K562 (cell line): ENCODE results near the gene NRM. TPM values are rescaled to one million over a fixed set of nuclear protein-coding genes. Genes with fewer than 3 reads are reported as not detected.

Experiments used
- ATAC-seq: fragments of 200-7000 bp; cut with Tn5 transposase; 3 replicates; pipeline ENCODE4 v1.9.1; 2020; ENCODE audit warnings: moderate library complexity
- BruUV-seq: library from RNA; stranded (reverse); fragments of 400-500 nt; replicated peaks from 2 replicates; lab custom pipeline; 2021; lab: Mats Ljungman, UMichigan
- CTCF ChIA-PET: fragments of 300-600 bp; formaldehyde crosslinking; extraction: SDS; loops from one replicate; lab custom pipeline; 2021; ENCODE audit warnings: low intra/inter-chr PET ratio; lab: Yijun Ruan, JAX
- POLR2A ChIA-PET: fragments of 300-600, 350-650 bp; sonication (Branson Sonifier 250); formaldehyde crosslinking; extraction: SDS; loops from one replicate; lab custom pipeline; 2021; ENCODE audit warnings: antibody characterized with exemption, inconsistent platforms; lab: Yijun Ruan, JAX
- DNase-seq, 4 experiments: peaks; one replicate each; pipeline versions ENCODE4 v3.0.0 to v3.0.0-alpha.2; 2011 to 2018; ENCODE audit warnings: low spot score in 3 of 4, mixed read lengths in 3 of 4; ENCODE audit errors: extremely low read depth in 1 of 4
- FAIRE-seq: peaks from 2 replicates; lab custom pipeline; 2011; peaks lifted over from hg19 to GRCh38; lab: Jason Lieb, UNC
- H2AFZ ChIP-seq: 2 replicates; pipeline ENCODE4 v1.6.0; 2011; ENCODE audit warnings: low read depth, low read length, control low read depth, inconsistent platforms
- H3K27ac ChIP-seq: fragments of 200-600 bp; 3 replicates; pipeline ENCODE4 v1.8.0; 2011; ENCODE audit warnings: low read depth, mild to moderate bottlenecking, control low read depth, inconsistent platforms, low read length, moderate library complexity, mixed read lengths; ENCODE audit errors: extremely low read depth
- H3K27me3 ChIP-seq, 2 experiments: fragments of 300-600 bp in 1 of 2; 2 replicates in 1 of 2; 3 replicates in 1 of 2; pipeline versions ENCODE4 v1.6.0 to v1.8.0; 2011; ENCODE audit warnings: inconsistent platforms in 2 of 2, low read length in 2 of 2, mild to moderate bottlenecking in 1 of 2, mixed read lengths in 1 of 2, moderate library complexity in 1 of 2; ENCODE audit not compliant: control insufficient read depth in 2 of 2, insufficient read depth in 2 of 2
- H3K36me3 ChIP-seq: fragments of 300-600 bp; 3 replicates; pipeline ENCODE4 v1.8.0; 2011; ENCODE audit warnings: mild to moderate bottlenecking, low read length, inconsistent platforms; ENCODE audit not compliant: control insufficient read depth, insufficient read depth
- H3K4me1 ChIP-seq, 2 experiments: fragments of 200-600 bp in 1 of 2; replicated peaks in 1 of 2; 2 replicates in 1 of 2; 3 replicates in 1 of 2; pipeline versions ENCODE4 v1.5.1 to v1.8.0; 2011; ENCODE audit warnings: inconsistent platforms in 2 of 2, low read length in 2 of 2, mild to moderate bottlenecking in 1 of 2, mixed read lengths in 1 of 2, moderate library complexity in 1 of 2; ENCODE audit not compliant: control insufficient read depth in 2 of 2, insufficient read depth in 2 of 2
- H3K4me2 ChIP-seq: 2 replicates; pipeline ENCODE4 v1.6.1; 2011; ENCODE audit warnings: low read length, control low read depth, inconsistent platforms, mixed read lengths; ENCODE audit not compliant: insufficient read depth
- H3K4me3 ChIP-seq: fragments of 200-600 bp; sonication (generic), shearing (Covaris generic); 2 replicates; pipeline ENCODE4 v1.5.1; 2016; ENCODE audit warnings: control low read depth, inconsistent platforms
- H3K79me2 ChIP-seq: fragments of 200-600 bp; 3 replicates; pipeline ENCODE4 v1.8.0; 2011; ENCODE audit warnings: low read length, inconsistent platforms; ENCODE audit not compliant: control insufficient read depth, insufficient read depth
- H3K9ac ChIP-seq, 2 experiments: 2 replicates each; pipeline versions ENCODE4 v1.6.0 to v1.6.1; 2011; ENCODE audit warnings: low read depth in 2 of 2, low read length in 2 of 2, control low read depth in 1 of 2, inconsistent platforms in 1 of 2, mild to moderate bottlenecking in 1 of 2, mixed read lengths in 1 of 2; ENCODE audit not compliant: insufficient read depth in 1 of 2
- H3K9me1 ChIP-seq: one replicate; pipeline ENCODE4 v1.6.0; 2011; ENCODE audit warnings: inconsistent platforms, mild to moderate bottlenecking, low read length, moderate library complexity; ENCODE audit not compliant: control insufficient read depth, insufficient read depth
- H3K9me3 ChIP-seq: replicated peaks from 2 replicates; pipeline ENCODE4 v1.5.1; 2011; ENCODE audit warnings: low read depth, low read length, inconsistent platforms; ENCODE audit not compliant: control insufficient read depth, insufficient read depth
- H4K20me1 ChIP-seq: replicated peaks from 2 replicates; pipeline ENCODE4 v1.6.1; 2011; ENCODE audit warnings: low read length, inconsistent platforms, mixed read lengths; ENCODE audit not compliant: control insufficient read depth, insufficient read depth
- COPS2 ChIP-seq: fragments of 450-650 bp; conservative IDR thresholded peaks from 2 replicates; pipeline ENCODE4 v1.6.1; 2016; ENCODE audit warnings: mild to moderate bottlenecking, moderate library complexity
- HNRNPUL1 ChIP-seq: fragments of 200-400 bp; formaldehyde crosslinking; IDR thresholded peaks from 2 replicates; pipeline ENCODE4 v1.6.1; 2017; ENCODE audit warnings: low read length
- HOXB6 ChIP-seq: fragments of 250-450 bp; sonication (Bioruptor Pico); IDR thresholded peaks from 2 replicates; pipeline ENCODE4 v1.5.1; 2022; ENCODE audit warnings: mild to moderate bottlenecking, borderline replicate concordance
- LARP7 ChIP-seq: fragments of 450-650 bp; IDR thresholded peaks from 2 replicates; pipeline ENCODE4 v1.6.1; 2016
- LEF1 ChIP-seq: fragments of 450-650 bp; IDR thresholded peaks from 2 replicates; pipeline ENCODE4 v1.6.1; 2016; ENCODE audit warnings: mild to moderate bottlenecking
- MCM2 ChIP-seq: fragments of 450-650 bp; IDR thresholded peaks from 2 replicates; pipeline ENCODE4 v1.6.1; 2017; ENCODE audit warnings: low read depth, mild to moderate bottlenecking
- NEUROD1 ChIP-seq: fragments of 150-350 bp; IDR thresholded peaks from 2 replicates; pipeline ENCODE4 v1.6.1; 2014; ENCODE audit warnings: borderline replicate concordance, low read length, low read depth; ENCODE audit not compliant: partially characterized antibody
- POLR2AphosphoS5 ChIP-seq: IDR thresholded peaks from 2 replicates; pipeline ENCODE4 v1.6.1; 2011; ENCODE audit warnings: mild to moderate bottlenecking, low read depth, low read length, moderate library complexity; ENCODE audit not compliant: control insufficient read depth, insufficient read depth
- SMAD3 ChIP-seq: fragments of 450-650 bp; formaldehyde crosslinking; conservative IDR thresholded peaks from 2 replicates; pipeline ENCODE4 v1.4.0; 2020; ENCODE audit warnings: mild to moderate bottlenecking
- ZNF589 ChIP-seq: fragments of 200-800 bp; sonication (Bioruptor generic); IDR thresholded peaks from 2 replicates; pipeline ENCODE4 v1.6.1; 2016; ENCODE audit warnings: low read depth, missing genetic modification characterization, missing compliant biosample characterization
- ZNF699 ChIP-seq: fragments of 250-450 bp; sonication (Bioruptor Pico); IDR thresholded peaks from 2 replicates; pipeline ENCODE4 v1.8.0; 2021; ENCODE audit warnings: mild to moderate bottlenecking, moderate library complexity; ENCODE audit not compliant: insufficient replicate concordance
- WGBS: fragments of 100-300 bp; shearing (Covaris generic); methylation state at CpG from one replicate; pipeline ENCODE4 v1.1.6; 2016; ENCODE audit warnings: low coverage, mixed read lengths; ENCODE audit not compliant: insufficient coverage; ENCODE audit errors: missing lambda C conversion rate; 5-methylcytosine and 5-hydroxymethylcytosine counted together
- in situ Hi-C: fragments of 300-500 bp; cut with MboI; formaldehyde crosslinking; loops from 4 replicates; pipeline ENCODE4 v1.15.0; 2018; ENCODE audit warnings: inconsistent platforms, mixed read lengths
- intact Hi-C: fragments of 100-400 bp; cut with micrococcal nuclease; formaldehyde crosslinking; loops from 2 replicates; pipeline ENCODE4 v1.14.2; 2022
- polyA plus RNA-seq, 8 experiments: library from polyadenylated mRNA; depleted of rRNA in 4 of 8; stranded (reverse) in 5 of 8; unstranded in 3 of 8; fragments of >200 nt; fragmentation: Nextera tagmentation in 2 of 8; fragmentation: Illumina TruSeq in 1 of 8; extraction: Ambion mirVana in 2 of 8; extraction: Trizol in 1 of 8; gene quantifications; 2 replicates each; pipeline versions ENCODE4 v1.2.1 to v1.2.3, GENCODE V29; 2011 to 2014; ENCODE audit warnings: inconsistent platforms in 1 of 8, missing spikeins in 1 of 8
- total RNA-seq, 7 experiments: library from RNA; depleted of rRNA in 6 of 7; stranded (reverse); fragments of >200 nt in 6 of 7; fragmentation: Illumina TruSeq in 2 of 7; extraction: Trizol in 2 of 7; gene quantifications; 2 replicates each; pipeline versions ENCODE4 v1.2.1 to v1.2.3, GENCODE V29; 2011 to 2021; ENCODE audit warnings: low replicate concordance in 1 of 7
- TF ChIP-seq, protein P1 (sequence below): sonication (generic); formaldehyde crosslinking; IDR thresholded peaks from 2 replicates; pipeline ENCODE4 v1.8.0; 2022; ENCODE audit warnings: mild to moderate bottlenecking, missing genetic modification reagents
- TF ChIP-seq, protein P2 (sequence below): fragments of 250-450 bp; sonication (Bioruptor Pico); IDR thresholded peaks from 2 replicates; pipeline ENCODE4 v1.8.0; 2022; ENCODE audit warnings: inconsistent platforms, mild to moderate bottlenecking, moderate library complexity, borderline replicate concordance

NRM gene
- total and polyA plus RNA-seq, 9 of the 15 experiments (the other 6 are each of a cell fraction or from before 2014, with no cell fraction given): 9.7 to 58.2 (median 18.1) TPM

DNA sequence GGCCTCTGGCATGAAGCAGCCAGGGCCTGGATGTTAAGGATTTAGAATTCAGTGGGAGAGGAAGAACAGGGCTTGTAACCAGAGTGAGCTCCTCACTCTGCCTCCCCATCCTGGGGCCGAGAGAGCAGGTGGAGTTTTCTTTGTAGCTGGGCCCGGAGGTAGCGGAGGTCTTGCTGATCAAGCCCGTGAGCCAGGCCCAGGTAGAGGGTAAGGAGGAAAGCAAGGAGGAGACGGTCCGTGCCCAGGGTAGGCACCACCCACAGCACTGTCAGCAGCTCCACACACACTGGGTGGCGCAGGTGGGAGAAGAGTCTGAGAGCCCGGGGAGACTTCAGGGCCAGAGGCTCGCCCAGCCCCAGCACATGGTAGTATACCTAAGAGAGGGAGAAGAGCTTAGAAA lies 2.2 kb downstream of the NRM start:
- H3K9me1 ChIP-seq: no peaks in the 10 kb centered on the region
- 90% methylated on average over 8 of the region's 9 CpGs for WGBS
- H3K4me3 ChIP-seq: no peak overlapping the region
- ChIA-PET POLR2A (interaction anchor here (0.7 to 23.5 kb wide), 5 partner anchors 8 to 73 kb away, joined by 3 to 524 read pairs (median 14); partner anchors contain the start of genes MDC1 and TUBB), CTCF (no interaction called here)
- H3K4me2 ChIP-seq: peak overlapping the region; percentile 97
- H3K27ac ChIP-seq: peak overlapping the region; percentile 88
- no peak for ATAC-seq
- no peak for FAIRE-seq
- peaks cover 42 to 74% of the 10 kb centered on the region in 2 experiments for H3K4me1 ChIP-seq
- H3K27me3 ChIP-seq: no peaks in the 10 kb centered on the region
- DNase-seq: no peak
- intact Hi-C loops (loop anchor here (10.0 kb wide), 1 partner anchor 126 kb away; no protein-coding TSS in a partner anchor), in situ Hi-C loops (no loop called here)
- H2AFZ ChIP-seq: no peak overlapping the region
- no peaks in the 10 kb centered on the region for H4K20me1 ChIP-seq
- H3K9me3 ChIP-seq: no peaks in the 10 kb centered on the region
- TF ChIP-seq POLR2AphosphoS5 (peak; percentile 8; the same call in 1 of the 2 replicates), HNRNPUL1 (no peak)
- H3K79me2 ChIP-seq: peaks cover 65% of the 10 kb centered on the region
- BruUV-seq: no TSS peak
- H3K9ac ChIP-seq: peak overlapping the region; percentile 75 to 80
- peaks cover 8% of the 10 kb centered on the region; the same call in 2 of the 3 replicates for H3K36me3 ChIP-seq

DNA sequence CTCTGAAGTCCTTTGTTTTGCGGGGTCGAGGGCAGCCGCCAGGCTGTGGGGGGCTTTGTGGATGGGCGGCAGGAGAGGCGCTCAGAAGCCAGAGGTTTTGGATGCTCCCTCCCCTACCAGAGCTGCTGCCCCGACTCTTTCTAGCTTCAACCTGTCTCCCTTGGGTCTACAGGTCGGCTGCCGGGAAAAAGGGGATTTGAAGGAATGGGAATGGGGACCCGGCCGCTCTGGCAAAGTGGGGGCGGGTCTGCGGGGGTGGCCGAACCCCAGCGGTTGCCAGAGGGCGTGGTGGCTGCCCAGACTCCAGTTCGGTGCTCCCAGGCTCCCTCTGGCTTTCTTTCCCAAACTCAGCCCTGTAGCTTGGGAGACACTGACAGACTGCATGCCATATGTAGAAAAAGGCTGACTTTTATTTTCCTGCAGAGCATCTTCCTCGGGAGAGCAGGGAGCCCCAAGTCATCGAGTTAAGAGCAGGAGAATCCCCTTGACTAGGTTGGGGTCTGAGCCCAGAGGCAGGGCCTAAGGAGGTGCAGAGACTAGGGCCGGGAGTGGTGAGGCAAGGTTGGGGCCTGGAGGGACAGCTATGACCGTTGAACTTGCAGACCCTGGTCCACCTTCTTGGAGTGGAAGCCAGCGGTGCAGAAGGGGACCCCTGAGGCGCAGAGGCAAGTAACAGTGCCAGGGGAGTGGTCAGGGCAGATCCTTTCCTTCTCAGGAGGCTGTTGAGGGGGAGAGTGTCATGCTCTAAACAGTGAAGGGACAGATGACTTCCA lies 2.9 kb downstream of the NRM start:
- H2AFZ ChIP-seq: peak overlapping the region; percentile 81
- POLR2A ChIA-PET: interaction anchor here (0.6 to 23.5 kb wide), 9 partner anchors 9 to 976 kb away, joined by 3 to 524 read pairs (median 6); partner anchors contain the start of genes DHX16, MDC1 and TUBB
- in situ Hi-C loops: no loop called here
- no peak for TF ChIP-seq MCM2
- TF ChIP-seq HOXB6: no peak
- TF ChIP-seq NEUROD1: no peak
- TF ChIP-seq LEF1: no peak
- no peak for TF ChIP-seq LARP7
- TF ChIP-seq ZNF589 (CRISPR knock-in tag): no peak; the same call in 1 of the 2 replicates
- TF ChIP-seq, protein P1, sequence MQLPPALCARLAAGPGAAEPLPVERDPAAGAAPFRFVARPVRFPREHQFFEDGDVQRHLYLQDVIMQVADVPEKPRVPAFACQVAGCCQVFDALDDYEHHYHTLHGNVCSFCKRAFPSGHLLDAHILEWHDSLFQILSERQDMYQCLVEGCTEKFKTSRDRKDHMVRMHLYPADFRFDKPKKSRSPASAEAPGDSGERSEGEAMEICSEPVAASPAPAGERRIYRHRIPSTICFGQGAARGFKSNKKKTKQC (CRISPR knock-in tag): 0 out of 2 replicates have a peak, but pooled peaks have one; percentile 5
- TF ChIP-seq, protein P2, sequence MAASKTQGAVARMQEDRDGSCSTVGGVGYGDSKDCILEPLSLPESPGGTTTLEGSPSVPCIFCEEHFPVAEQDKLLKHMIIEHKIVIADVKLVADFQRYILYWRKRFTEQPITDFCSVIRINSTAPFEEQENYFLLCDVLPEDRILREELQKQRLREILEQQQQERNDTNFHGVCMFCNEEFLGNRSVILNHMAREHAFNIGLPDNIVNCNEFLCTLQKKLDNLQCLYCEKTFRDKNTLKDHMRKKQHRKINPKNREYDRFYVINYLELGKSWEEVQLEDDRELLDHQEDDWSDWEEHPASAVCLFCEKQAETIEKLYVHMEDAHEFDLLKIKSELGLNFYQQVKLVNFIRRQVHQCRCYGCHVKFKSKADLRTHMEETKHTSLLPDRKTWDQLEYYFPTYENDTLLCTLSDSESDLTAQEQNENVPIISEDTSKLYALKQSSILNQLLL (CRISPR knock-in tag): no peak
- TF ChIP-seq SMAD3: no peak
- TF ChIP-seq ZNF699 (CRISPR knock-in tag): no peak
- TF ChIP-seq COPS2: no peak

More for the DNA sequence above, 2.9 kb downstream of the NRM start:
- Histone ChIP-seq H3K4me3 (peak overlapping the region; percentile 81), H3K4me1 (peaks cover 46 to 81% of the 10 kb centered on the region in 2 experiments), H3K9me3 (no peaks in the 10 kb centered on the region), H3K27ac (peak overlapping the region; percentile 88), H3K27me3 (no peaks in the 10 kb centered on the region), H3K9ac (peak overlapping the region; percentile 75 to 95), H3K36me3 (peaks cover 11% of the 10 kb centered on the region; the same call in 2 of the 3 replicates), H4K20me1 (no peaks in the 10 kb centered on the region), H3K4me2 (peak overlapping the region; percentile 97), H3K79me2 (peaks cover 72% of the 10 kb centered on the region), H3K9me1 (no peaks in the 10 kb centered on the region)
- CTCF ChIA-PET: no interaction called here
- intact Hi-C loops: loop anchor here (1.0 to 10.0 kb wide), 2 partner anchors 29 to 127 kb away; partner anchors contain the start of gene MDC1
- 14% methylated on average over 22 of the region's 22 CpGs for WGBS
- TSS peak; percentile 38 for BruUV-seq
- FAIRE-seq: no peak
- peak in 3 of 4 experiments; percentile 43 to 52 (median 46) for DNase-seq
- ATAC-seq: no peak
